Measurements from ENCODE around the gene MAB21L4.

DNA sequence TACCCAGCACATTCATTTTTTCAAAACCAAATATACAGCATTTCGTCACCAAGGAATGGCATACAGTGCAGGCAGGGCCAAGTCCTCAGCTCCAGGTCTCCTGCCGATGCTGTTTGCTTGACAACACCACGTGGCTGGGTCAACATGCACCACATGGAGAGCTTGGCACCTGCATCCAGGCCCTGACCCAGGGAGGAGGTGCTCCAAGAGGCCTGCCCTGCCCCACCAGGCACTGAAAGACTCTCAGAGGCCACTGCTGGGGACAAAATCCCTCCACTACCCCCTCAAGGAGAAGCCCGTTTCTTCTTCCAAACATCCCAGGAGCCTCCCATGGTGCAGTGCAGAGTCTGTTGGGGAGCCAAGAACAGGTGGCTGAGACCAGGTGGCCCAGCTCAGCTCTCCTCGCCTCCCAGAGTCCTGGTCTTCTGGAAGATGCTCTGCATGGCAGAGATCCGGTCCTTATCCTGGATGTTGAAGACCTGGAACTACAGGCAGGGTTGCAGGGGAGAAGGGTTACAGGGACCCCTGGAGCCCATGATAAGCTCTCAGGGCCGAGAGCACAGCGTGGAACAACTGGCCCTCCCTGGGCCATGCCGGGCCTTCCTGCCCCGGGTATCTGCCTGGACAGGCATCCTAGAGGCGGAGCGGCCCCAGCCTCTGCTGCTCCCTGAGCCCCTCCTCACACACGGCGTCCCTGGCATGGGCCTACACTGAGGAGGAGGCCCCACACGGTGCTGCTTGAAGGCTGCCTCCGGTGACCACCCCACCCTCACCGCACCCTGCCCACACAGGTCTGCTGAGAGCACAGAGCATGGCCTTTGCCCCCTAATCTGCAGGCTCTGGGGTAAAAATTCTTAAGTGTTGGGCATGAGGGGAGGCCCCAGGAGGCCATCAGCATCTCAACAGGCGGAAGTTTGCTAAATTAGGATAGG lies 9.0 kb downstream of the MAB21L4 start:
- TF ChIP-seq, protein P1, sequence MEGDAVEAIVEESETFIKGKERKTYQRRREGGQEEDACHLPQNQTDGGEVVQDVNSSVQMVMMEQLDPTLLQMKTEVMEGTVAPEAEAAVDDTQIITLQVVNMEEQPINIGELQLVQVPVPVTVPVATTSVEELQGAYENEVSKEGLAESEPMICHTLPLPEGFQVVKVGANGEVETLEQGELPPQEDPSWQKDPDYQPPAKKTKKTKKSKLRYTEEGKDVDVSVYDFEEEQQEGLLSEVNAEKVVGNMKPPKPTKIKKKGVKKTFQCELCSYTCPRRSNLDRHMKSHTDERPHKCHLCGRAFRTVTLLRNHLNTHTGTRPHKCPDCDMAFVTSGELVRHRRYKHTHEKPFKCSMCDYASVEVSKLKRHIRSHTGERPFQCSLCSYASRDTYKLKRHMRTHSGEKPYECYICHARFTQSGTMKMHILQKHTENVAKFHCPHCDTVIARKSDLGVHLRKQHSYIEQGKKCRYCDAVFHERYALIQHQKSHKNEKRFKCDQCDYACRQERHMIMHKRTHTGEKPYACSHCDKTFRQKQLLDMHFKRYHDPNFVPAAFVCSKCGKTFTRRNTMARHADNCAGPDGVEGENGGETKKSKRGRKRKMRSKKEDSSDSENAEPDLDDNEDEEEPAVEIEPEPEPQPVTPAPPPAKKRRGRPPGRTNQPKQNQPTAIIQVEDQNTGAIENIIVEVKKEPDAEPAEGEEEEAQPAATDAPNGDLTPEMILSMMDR (IDR thresholded peaks at IDR 0.05) = no peak
- TF ChIP-seq TCF7L2 (IDR thresholded peaks at IDR 0.05; ENCODE audit: low read depth, low read length) = no peak
- TF ChIP-seq POLR2AphosphoS5 (IDR thresholded peaks at IDR 0.05; ENCODE audit: low read depth, low read length) = no peak
- TF ChIP-seq, protein P2, sequence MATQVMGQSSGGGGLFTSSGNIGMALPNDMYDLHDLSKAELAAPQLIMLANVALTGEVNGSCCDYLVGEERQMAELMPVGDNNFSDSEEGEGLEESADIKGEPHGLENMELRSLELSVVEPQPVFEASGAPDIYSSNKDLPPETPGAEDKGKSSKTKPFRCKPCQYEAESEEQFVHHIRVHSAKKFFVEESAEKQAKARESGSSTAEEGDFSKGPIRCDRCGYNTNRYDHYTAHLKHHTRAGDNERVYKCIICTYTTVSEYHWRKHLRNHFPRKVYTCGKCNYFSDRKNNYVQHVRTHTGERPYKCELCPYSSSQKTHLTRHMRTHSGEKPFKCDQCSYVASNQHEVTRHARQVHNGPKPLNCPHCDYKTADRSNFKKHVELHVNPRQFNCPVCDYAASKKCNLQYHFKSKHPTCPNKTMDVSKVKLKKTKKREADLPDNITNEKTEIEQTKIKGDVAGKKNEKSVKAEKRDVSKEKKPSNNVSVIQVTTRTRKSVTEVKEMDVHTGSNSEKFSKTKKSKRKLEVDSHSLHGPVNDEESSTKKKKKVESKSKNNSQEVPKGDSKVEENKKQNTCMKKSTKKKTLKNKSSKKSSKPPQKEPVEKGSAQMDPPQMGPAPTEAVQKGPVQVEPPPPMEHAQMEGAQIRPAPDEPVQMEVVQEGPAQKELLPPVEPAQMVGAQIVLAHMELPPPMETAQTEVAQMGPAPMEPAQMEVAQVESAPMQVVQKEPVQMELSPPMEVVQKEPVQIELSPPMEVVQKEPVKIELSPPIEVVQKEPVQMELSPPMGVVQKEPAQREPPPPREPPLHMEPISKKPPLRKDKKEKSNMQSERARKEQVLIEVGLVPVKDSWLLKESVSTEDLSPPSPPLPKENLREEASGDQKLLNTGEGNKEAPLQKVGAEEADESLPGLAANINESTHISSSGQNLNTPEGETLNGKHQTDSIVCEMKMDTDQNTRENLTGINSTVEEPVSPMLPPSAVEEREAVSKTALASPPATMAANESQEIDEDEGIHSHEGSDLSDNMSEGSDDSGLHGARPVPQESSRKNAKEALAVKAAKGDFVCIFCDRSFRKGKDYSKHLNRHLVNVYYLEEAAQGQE (IDR thresholded peaks at IDR 0.05; ENCODE audit: insufficient read depth in 1 of 2, low read depth in 2 of 2, low read length in 1 of 2) = no peak
